HCT116 (cell line): Measurements from ENCODE around the gene CNGA1. TPM values are rescaled to one million over a fixed set of nuclear protein-coding genes. Genes with fewer than 3 reads are reported as not detected.

Source experiments
- ATAC-seq: fragments of 200-7000 bp; cut with Tn5 transposase; 2 replicates; pipeline ENCODE4 v1.9.1; 2020; ENCODE audit warnings: mild to moderate bottlenecking, moderate library complexity
- BruUV-seq: library from RNA; stranded (reverse); fragments of 400-500 nt; replicated peaks from 2 replicates; lab custom pipeline; 2021; lab: Mats Ljungman, UMichigan
- CTCF ChIA-PET: fragments of 300-600 bp; sonication (Branson Sonifier 250); formaldehyde crosslinking; loops from one replicate; lab custom pipeline; 2021; ENCODE audit warnings: antibody characterized with exemption; lab: Charles Lee
- POLR2A ChIA-PET: fragments of 300-600, 350-600 bp; sonication (Branson Sonifier 250); formaldehyde crosslinking; loops from one replicate; lab custom pipeline; 2021; ENCODE audit warnings: antibody characterized with exemption; lab: Charles Lee
- RAD21 ChIA-PET, 2 experiments: fragments of 300-600 bp; sonication (Branson Sonifier 250); formaldehyde crosslinking; loops; one replicate each; lab custom pipeline; 2023; ENCODE audit warnings: low total read pairs in 2 of 2; ENCODE audit not compliant: uncharacterized antibody in 2 of 2, unreplicated experiment in 2 of 2, low non-redundant PET in 1 of 2; lab: Charles Lee
- DNase-seq: peaks from one replicate; pipeline ENCODE4 v3.0.0-alpha.2; 2010; ENCODE audit warnings: low read depth, low spot score
- H2AFZ ChIP-seq: fragments of 200-600 bp; shearing (Covaris generic), sonication (generic); 2 replicates; pipeline ENCODE4 v1.6.1; 2017; ENCODE audit warnings: low read depth, mixed run types, mixed read lengths, antibody characterized with exemption, low read length; ENCODE audit not compliant: poor library complexity, severe bottlenecking
- H3K27ac ChIP-seq: 2 replicates; pipeline ENCODE4 v1.5.1; 2012; ENCODE audit warnings: low read depth, low read length
- H3K27me3 ChIP-seq: fragments of 200-600 bp; sonication (generic); 2 replicates; pipeline ENCODE4 v1.6.1; 2016; ENCODE audit warnings: mixed run types, low read length, mixed read lengths; ENCODE audit not compliant: insufficient read depth
- H3K36me3 ChIP-seq, 2 experiments: fragments of 200-500 bp in 1 of 2; fragments of 200-600 bp in 1 of 2; sonication (Bioruptor generic) in 1 of 2; sonication (generic) in 1 of 2; 2 replicates each; pipeline versions ENCODE4 v1.5.1 to v1.6.1; 2014 to 2016; ENCODE audit warnings: low read length in 2 of 2, inconsistent platforms in 1 of 2, mixed read lengths in 1 of 2, mixed run types in 1 of 2; ENCODE audit not compliant: insufficient read depth in 2 of 2, control insufficient read depth in 1 of 2
- H3K4me1 ChIP-seq, 2 experiments: fragments of 200-600 bp in 1 of 2; sonication (generic) in 1 of 2; 2 replicates each; pipeline versions ENCODE4 v1.5.1 to v1.6.1; 2012 to 2017; ENCODE audit warnings: low read length in 2 of 2, inconsistent platforms in 1 of 2, mild to moderate bottlenecking in 1 of 2, mixed read lengths in 1 of 2, mixed run types in 1 of 2, moderate library complexity in 1 of 2; ENCODE audit not compliant: insufficient read depth in 2 of 2, control insufficient read depth in 1 of 2
- H3K4me2 ChIP-seq: fragments of 200-600 bp; sonication (generic); 2 replicates; pipeline ENCODE4 v1.6.1; 2017; ENCODE audit warnings: mixed run types, low read length, mixed read lengths
- H3K4me3 ChIP-seq, 2 experiments: fragments of 200-600 bp in 1 of 2; sonication (generic) in 1 of 2; replicated peaks in 1 of 2; 2 replicates each; pipeline ENCODE4 v1.5.1; 2011 to 2016; ENCODE audit warnings: low read length in 2 of 2, control low read depth in 1 of 2, low read depth in 1 of 2, mild to moderate bottlenecking in 1 of 2, mixed read lengths in 1 of 2, mixed run types in 1 of 2
- H3K79me2 ChIP-seq: fragments of 200-600 bp; sonication (generic); 2 replicates; pipeline ENCODE4 v1.6.1; 2017; ENCODE audit warnings: mild to moderate bottlenecking, mixed run types, low read length, moderate library complexity, mixed read lengths; ENCODE audit not compliant: insufficient read depth
- H3K9ac ChIP-seq: fragments of 200-600 bp; sonication (generic); 2 replicates; pipeline ENCODE4 v1.6.1; 2016; ENCODE audit warnings: low read length, mixed read lengths
- H3K9me2 ChIP-seq: fragments of 200-600 bp; sonication (generic), shearing (Covaris generic); 2 replicates; pipeline ENCODE4 v1.6.1; 2017; ENCODE audit warnings: mixed run types, mild to moderate bottlenecking, moderate library complexity; ENCODE audit not compliant: insufficient read depth
- H3K9me3 ChIP-seq, 2 experiments: fragments of 200-500 bp in 1 of 2; fragments of 200-600 bp in 1 of 2; sonication (Bioruptor generic) in 1 of 2; sonication (generic) in 1 of 2; 2 replicates each; pipeline ENCODE4 v1.6.1; 2014 to 2017; ENCODE audit warnings: low read length in 2 of 2, mixed read lengths in 2 of 2, inconsistent platforms in 1 of 2, low read depth in 1 of 2, mild to moderate bottlenecking in 1 of 2, mixed run types in 1 of 2, moderate library complexity in 1 of 2; ENCODE audit not compliant: control insufficient read depth in 1 of 2, insufficient read depth in 1 of 2
- H4K20me1 ChIP-seq: fragments of 200-600 bp; sonication (generic), shearing (Covaris generic); 2 replicates; pipeline ENCODE4 v1.6.1; 2017; ENCODE audit warnings: mixed run types, mild to moderate bottlenecking, moderate library complexity; ENCODE audit not compliant: insufficient read depth
- ATF3 ChIP-seq: IDR thresholded peaks from 2 replicates; pipeline ENCODE4 v1.6.1; 2012
- JUND ChIP-seq: IDR thresholded peaks from 2 replicates; pipeline ENCODE4 v1.6.1; 2012
- REST ChIP-seq: IDR thresholded peaks from 2 replicates; pipeline ENCODE4 v1.6.1; 2012; ENCODE audit warnings: low read depth
- SIN3A ChIP-seq: IDR thresholded peaks from 2 replicates; pipeline ENCODE4 v1.6.1; 2012; ENCODE audit warnings: low read depth
- TCF7L2 ChIP-seq: IDR thresholded peaks from 2 replicates; pipeline ENCODE4 v1.7.0; 2011; ENCODE audit warnings: borderline replicate concordance, inconsistent platforms; ENCODE audit not compliant: insufficient read depth, insufficient read length; ENCODE audit errors: extremely low read depth
- intact Hi-C: fragments of 100-400 bp; cut with micrococcal nuclease; formaldehyde crosslinking; loops from 2 replicates; pipeline ENCODE4 v1.10.0; 2022
- total RNA-seq: library from RNA; stranded (reverse); gene quantifications from one replicate; pipeline ENCODE4 v1.2.1, GENCODE V29; 2021; ENCODE audit not compliant: unreplicated experiment

The CNGA1 gene
- total RNA-seq, 1 experiment from 2014 or later: 2.1 TPM

- RAD21 ChIA-PET: interaction anchor here in 1 of 2 experiments (0.7 kb wide), 1 partner anchor 164 kb away, joined by 3 read pairs; no protein-coding TSS in a partner anchor
- Histone ChIP-seq H3K27me3 (no peaks in the 10 kb centered on the region), H3K9ac (no peak overlapping the region), H3K27ac (no peak overlapping the region), H3K4me1 (no peaks in the 10 kb centered on the region), H3K4me2 (no peak overlapping the region), H3K4me3 (no peak overlapping the region), H2AFZ (no peak overlapping the region), H4K20me1 (no peaks in the 10 kb centered on the region; the same call in 1 of the 2 replicates), H3K9me2 (no peaks in the 10 kb centered on the region), H3K9me3 (no peaks in the 10 kb centered on the region), H3K79me2 (0 out of 2 replicates have a peak, but pooled peaks cover 3% of the 10 kb centered on the region), H3K36me3 (peaks cover 65 to 70% of the 10 kb centered on the region in 2 experiments)
- ATAC-seq: no peak
- CTCF ChIA-PET: no interaction called here
- no peak for TF ChIP-seq TCF7L2
- no peak for TF ChIP-seq SIN3A
- TF ChIP-seq JUND: no peak
- no peak for TF ChIP-seq ATF3
- no peak for TF ChIP-seq REST
- no TSS peak for BruUV-seq
- POLR2A ChIA-PET: no interaction called here
- DNase-seq: no peak
- intact Hi-C loops: no loop called here
Measured at GRCh38 chr4:47891928-47892327, 124.6 kb downstream of the CNGA1 start.

Other genes starting within 250 kb of the CNGA1 start
- gene CORIN, start 178.6 kb downstream of the CNGA1 start, total RNA-seq: 3.5 TPM
- gene NFXL1, start 102.1 kb downstream of the CNGA1 start, total RNA-seq: 26.8 TPM
- gene NIPAL1, start 91 bp upstream of the CNGA1 start, total RNA-seq: 7.0 TPM
- 1.7 TPM for gene TXK, start 117.6 kb upstream of the CNGA1 start, total RNA-seq